ENCODE results near the gene FRAS1. TPM values are rescaled to one million over a fixed set of nuclear protein-coding genes. Genes with fewer than 3 reads are reported as not detected.

Gene FRAS1
- total RNA-seq, 1 donor from 2014 or later: 24.6 TPM

DNA sequence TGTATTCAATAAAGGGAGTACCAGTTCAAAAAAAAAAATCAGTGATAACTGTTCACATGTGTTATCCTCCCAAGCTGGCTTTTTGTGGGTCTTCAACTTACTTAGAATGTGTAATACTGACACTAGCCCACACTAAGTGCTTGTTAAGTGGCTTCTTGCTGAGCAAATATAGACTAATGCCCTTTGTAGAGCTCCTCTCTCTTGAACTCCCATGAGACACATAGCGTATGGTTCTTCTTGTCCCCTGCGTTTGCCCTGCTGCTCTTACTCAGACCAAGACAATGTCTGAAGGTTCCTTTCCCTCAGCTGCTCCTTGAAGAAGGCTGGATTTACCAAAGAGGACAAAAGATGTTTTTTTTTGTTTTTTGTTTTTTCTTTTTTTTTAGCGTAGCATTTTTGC, 110.9 kb downstream of the FRAS1 start:
- H3K27ac Mint-ChIP-seq (ENCODE audit: unreplicated experiment): no peak overlapping the region
- no peak for FAIRE-seq

DNA sequence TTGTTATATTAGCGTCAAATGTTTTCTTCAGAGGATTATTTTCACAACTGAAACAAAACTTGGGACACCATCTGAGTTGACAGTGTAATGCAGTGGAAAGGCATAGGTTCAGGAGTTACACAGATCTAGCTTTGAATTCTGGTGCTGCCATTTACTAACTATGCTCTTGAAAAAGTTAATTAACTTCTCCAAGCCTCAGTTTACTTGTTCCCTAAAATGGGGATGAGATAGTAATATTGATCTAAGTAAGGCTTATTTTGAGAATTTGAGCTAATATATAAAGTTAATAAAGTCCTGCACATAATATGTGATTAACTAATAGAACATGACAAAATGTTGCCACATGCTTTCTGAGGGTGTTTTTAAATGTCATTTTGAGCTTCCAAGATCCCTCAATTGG, 112.6 kb downstream of the FRAS1 start:
- Mint-ChIP-seq H3K4me1 (ENCODE audit: low read depth, unreplicated experiment) (peaks cover 4% of the 10 kb centered on the region), H3K9me3 (ENCODE audit: unreplicated experiment) (no peaks in the 10 kb centered on the region), H3K27me3 (ENCODE audit: low read depth, unreplicated experiment) (no peaks in the 10 kb centered on the region), H3K4me3 (ENCODE audit: unreplicated experiment) (no peak overlapping the region), H3K27ac (ENCODE audit: unreplicated experiment) (no peak overlapping the region), H3K36me3 (ENCODE audit: low read depth, unreplicated experiment) (no peaks in the 10 kb centered on the region)
- no peak for DNase-seq (ENCODE audit: low read depth)
- no peak overlapping the region for H3K27ac ChIP-seq (ENCODE audit: low read depth, low read length)
- no peak overlapping the region for H3K4me2 ChIP-seq (ENCODE audit: low read length)
- TF ChIP-seq, protein P1, sequence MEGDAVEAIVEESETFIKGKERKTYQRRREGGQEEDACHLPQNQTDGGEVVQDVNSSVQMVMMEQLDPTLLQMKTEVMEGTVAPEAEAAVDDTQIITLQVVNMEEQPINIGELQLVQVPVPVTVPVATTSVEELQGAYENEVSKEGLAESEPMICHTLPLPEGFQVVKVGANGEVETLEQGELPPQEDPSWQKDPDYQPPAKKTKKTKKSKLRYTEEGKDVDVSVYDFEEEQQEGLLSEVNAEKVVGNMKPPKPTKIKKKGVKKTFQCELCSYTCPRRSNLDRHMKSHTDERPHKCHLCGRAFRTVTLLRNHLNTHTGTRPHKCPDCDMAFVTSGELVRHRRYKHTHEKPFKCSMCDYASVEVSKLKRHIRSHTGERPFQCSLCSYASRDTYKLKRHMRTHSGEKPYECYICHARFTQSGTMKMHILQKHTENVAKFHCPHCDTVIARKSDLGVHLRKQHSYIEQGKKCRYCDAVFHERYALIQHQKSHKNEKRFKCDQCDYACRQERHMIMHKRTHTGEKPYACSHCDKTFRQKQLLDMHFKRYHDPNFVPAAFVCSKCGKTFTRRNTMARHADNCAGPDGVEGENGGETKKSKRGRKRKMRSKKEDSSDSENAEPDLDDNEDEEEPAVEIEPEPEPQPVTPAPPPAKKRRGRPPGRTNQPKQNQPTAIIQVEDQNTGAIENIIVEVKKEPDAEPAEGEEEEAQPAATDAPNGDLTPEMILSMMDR (IDR thresholded peaks at IDR 0.05; ENCODE audit: insufficient read depth, low read depth, low read length): no peak
- TF ChIP-seq EZH2 (IDR thresholded peaks at IDR 0.05; ENCODE audit: insufficient read depth, low read length): no peak
- H3K4me3 ChIP-seq (ENCODE audit: insufficient read depth, low read depth, low read length): no peak overlapping the region
- no peak overlapping the region for H2AFZ ChIP-seq (ENCODE audit: low read depth, low read length)
- no peak for FAIRE-seq
- H3K79me2 ChIP-seq (ENCODE audit: insufficient read depth, low read length): no peaks in the 10 kb centered on the region
- no peaks in the 10 kb centered on the region for H4K20me1 ChIP-seq (ENCODE audit: insufficient read depth, low read length)
- H3K4me1 ChIP-seq (ENCODE audit: insufficient read depth, low read length): no peaks in the 10 kb centered on the region
- no peaks in the 10 kb centered on the region for H3K9me3 ChIP-seq (ENCODE audit: insufficient read depth, low read depth, low read length)
- H3K27me3 ChIP-seq (ENCODE audit: insufficient read depth, low read length): no peaks in the 10 kb centered on the region
- H3K36me3 ChIP-seq (ENCODE audit: insufficient read depth, low read length): no peaks in the 10 kb centered on the region
- H3K9ac ChIP-seq (ENCODE audit: low read length): no peak overlapping the region

More for the DNA sequence above, 110.9 kb downstream of the FRAS1 start:
- Histone ChIP-seq H3K4me2 (ENCODE audit: low read length) (no peak overlapping the region), H3K9ac (ENCODE audit: low read length) (no peak overlapping the region), H3K79me2 (ENCODE audit: insufficient read depth, low read length) (no peaks in the 10 kb centered on the region), H2AFZ (ENCODE audit: low read depth, low read length) (no peak overlapping the region), H3K27me3 (ENCODE audit: insufficient read depth, low read length) (no peaks in the 10 kb centered on the region), H3K9me3 (ENCODE audit: insufficient read depth, low read depth, low read length) (no peaks in the 10 kb centered on the region), H3K4me3 (ENCODE audit: insufficient read depth, low read depth, low read length) (no peak overlapping the region), H4K20me1 (ENCODE audit: insufficient read depth, low read length) (no peaks in the 10 kb centered on the region), H3K27ac (ENCODE audit: low read depth, low read length) (no peak overlapping the region), H3K4me1 (ENCODE audit: insufficient read depth, low read length) (no peaks in the 10 kb centered on the region), H3K36me3 (ENCODE audit: insufficient read depth, low read length) (no peaks in the 10 kb centered on the region)
- no peaks in the 10 kb centered on the region for H3K9me3 Mint-ChIP-seq (ENCODE audit: unreplicated experiment)
- no peaks in the 10 kb centered on the region for H3K27me3 Mint-ChIP-seq (ENCODE audit: low read depth, unreplicated experiment)
- H3K36me3 Mint-ChIP-seq (ENCODE audit: low read depth, unreplicated experiment): no peaks in the 10 kb centered on the region
- H3K4me3 Mint-ChIP-seq (ENCODE audit: unreplicated experiment): no peak overlapping the region
- peaks cover 4% of the 10 kb centered on the region for H3K4me1 Mint-ChIP-seq (ENCODE audit: low read depth, unreplicated experiment)
- no peak for DNase-seq (ENCODE audit: low read depth)
- TF ChIP-seq, protein P1 (IDR thresholded peaks at IDR 0.05; ENCODE audit: insufficient read depth, low read depth, low read length): no peak
- TF ChIP-seq EZH2 (IDR thresholded peaks at IDR 0.05; ENCODE audit: insufficient read depth, low read length): no peak

DNA sequence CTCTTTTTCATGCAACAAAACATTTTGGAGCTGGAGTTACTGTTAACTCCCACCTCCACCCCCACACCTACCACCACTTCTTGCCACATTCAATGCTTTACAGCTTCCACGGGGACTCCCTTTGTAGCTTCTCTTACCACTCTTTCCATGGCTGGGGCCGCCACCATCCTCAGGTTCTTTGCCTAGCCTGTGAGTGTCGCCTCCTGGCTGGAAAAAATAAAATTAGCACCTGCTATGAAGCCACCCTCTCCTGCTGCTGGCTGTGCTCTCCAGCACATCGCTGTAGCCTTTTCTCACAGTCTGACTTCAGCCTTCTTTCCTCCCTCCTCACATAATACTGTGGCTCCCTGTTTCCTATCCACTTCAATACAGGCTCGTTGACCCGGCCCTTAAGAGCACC, 114.4 kb downstream of the FRAS1 start:
- H3K9me3 ChIP-seq (ENCODE audit: insufficient read depth, low read depth, low read length): no peaks in the 10 kb centered on the region
- no peaks in the 10 kb centered on the region for H3K4me1 ChIP-seq (ENCODE audit: insufficient read depth, low read length)
- H3K4me3 ChIP-seq (ENCODE audit: insufficient read depth, low read depth, low read length): no peak overlapping the region
- Mint-ChIP-seq H3K27ac (ENCODE audit: unreplicated experiment) (no peak overlapping the region), H3K9me3 (ENCODE audit: unreplicated experiment) (no peaks in the 10 kb centered on the region), H3K36me3 (ENCODE audit: low read depth, unreplicated experiment) (peaks cover 2% of the 10 kb centered on the region), H3K4me3 (ENCODE audit: unreplicated experiment) (no peak overlapping the region), H3K4me1 (ENCODE audit: low read depth, unreplicated experiment) (peaks cover 12% of the 10 kb centered on the region), H3K27me3 (ENCODE audit: low read depth, unreplicated experiment) (no peaks in the 10 kb centered on the region)
- DNase-seq (ENCODE audit: low read depth) (no peak), FAIRE-seq (no peak)
- H2AFZ ChIP-seq (ENCODE audit: low read depth, low read length): no peak overlapping the region
- no peaks in the 10 kb centered on the region for H3K79me2 ChIP-seq (ENCODE audit: insufficient read depth, low read length)
- H3K4me2 ChIP-seq (ENCODE audit: low read length): no peak overlapping the region
- no peak overlapping the region for H3K9ac ChIP-seq (ENCODE audit: low read length)
- H3K36me3 ChIP-seq (ENCODE audit: insufficient read depth, low read length): no peaks in the 10 kb centered on the region
- H3K27ac ChIP-seq (ENCODE audit: low read depth, low read length): no peak overlapping the region
- H4K20me1 ChIP-seq (ENCODE audit: insufficient read depth, low read length): no peaks in the 10 kb centered on the region
- TF ChIP-seq, protein P1 (IDR thresholded peaks at IDR 0.05; ENCODE audit: insufficient read depth, low read depth, low read length): no peak
- TF ChIP-seq EZH2 (IDR thresholded peaks at IDR 0.05; ENCODE audit: insufficient read depth, low read length): no peak
- no peaks in the 10 kb centered on the region for H3K27me3 ChIP-seq (ENCODE audit: insufficient read depth, low read length)
